AG04449 (cell line): Measurements from ENCODE around the gene DROSHA.

ENCODE experiments used
- CTCF ChIA-PET: fragments of 350-600 bp; formaldehyde crosslinking; extraction: SDS; loops from one replicate; lab custom pipeline; 2021; ENCODE audit warnings: antibody characterized with exemption; lab: Yijun Ruan, JAX
- POLR2A ChIA-PET: fragments of 400-600, 350-600 bp; formaldehyde crosslinking; extraction: SDS; loops from one replicate; lab custom pipeline; 2020; ENCODE audit warnings: antibody characterized with exemption, inconsistent platforms; lab: Yijun Ruan, JAX
- DNase-seq: peaks from one replicate; pipeline ENCODE4 v3.0.0-alpha.2; 2010; ENCODE audit warnings: low read depth, low spot score
- H3K4me3 ChIP-seq: 2 replicates; pipeline ENCODE4 v1.5.1; 2011; ENCODE audit warnings: low read depth, mild to moderate bottlenecking, control low read depth, low read length
- TF ChIP-seq, protein P1 (sequence below): IDR thresholded peaks from one replicate; pipeline ENCODE4 v1.5.1; 2011; ENCODE audit warnings: mild to moderate bottlenecking, moderate library complexity, low read length, control low read depth, inconsistent platforms; ENCODE audit not compliant: insufficient read depth; ENCODE audit errors: missing control alignments

DROSHA gene

DNA sequence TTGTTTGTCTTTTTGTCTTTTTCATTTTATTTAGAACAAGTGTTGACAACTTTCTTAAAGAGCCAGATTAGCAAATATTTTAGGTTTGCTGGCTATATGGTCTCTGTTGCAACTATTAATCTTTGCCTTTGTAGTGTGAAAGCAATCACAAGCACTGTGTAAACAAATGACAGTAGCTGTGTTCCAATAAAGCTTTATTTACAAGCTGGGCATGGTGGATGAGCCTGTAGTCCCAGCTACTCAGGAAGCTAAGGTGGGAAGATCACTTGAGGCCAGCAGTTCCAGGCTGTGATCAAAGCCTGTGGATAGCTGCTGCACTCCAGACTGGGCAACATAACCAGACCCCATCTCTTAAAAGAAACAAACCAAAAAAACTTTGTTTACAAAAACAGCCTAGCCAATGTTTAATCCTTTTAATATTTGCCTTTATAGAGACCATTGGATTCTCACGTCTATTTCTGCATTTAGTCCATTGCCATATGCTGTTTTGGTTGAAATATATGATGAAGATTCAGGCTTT, 2.7 kb upstream of the DROSHA start:
- TF ChIP-seq, protein P1, sequence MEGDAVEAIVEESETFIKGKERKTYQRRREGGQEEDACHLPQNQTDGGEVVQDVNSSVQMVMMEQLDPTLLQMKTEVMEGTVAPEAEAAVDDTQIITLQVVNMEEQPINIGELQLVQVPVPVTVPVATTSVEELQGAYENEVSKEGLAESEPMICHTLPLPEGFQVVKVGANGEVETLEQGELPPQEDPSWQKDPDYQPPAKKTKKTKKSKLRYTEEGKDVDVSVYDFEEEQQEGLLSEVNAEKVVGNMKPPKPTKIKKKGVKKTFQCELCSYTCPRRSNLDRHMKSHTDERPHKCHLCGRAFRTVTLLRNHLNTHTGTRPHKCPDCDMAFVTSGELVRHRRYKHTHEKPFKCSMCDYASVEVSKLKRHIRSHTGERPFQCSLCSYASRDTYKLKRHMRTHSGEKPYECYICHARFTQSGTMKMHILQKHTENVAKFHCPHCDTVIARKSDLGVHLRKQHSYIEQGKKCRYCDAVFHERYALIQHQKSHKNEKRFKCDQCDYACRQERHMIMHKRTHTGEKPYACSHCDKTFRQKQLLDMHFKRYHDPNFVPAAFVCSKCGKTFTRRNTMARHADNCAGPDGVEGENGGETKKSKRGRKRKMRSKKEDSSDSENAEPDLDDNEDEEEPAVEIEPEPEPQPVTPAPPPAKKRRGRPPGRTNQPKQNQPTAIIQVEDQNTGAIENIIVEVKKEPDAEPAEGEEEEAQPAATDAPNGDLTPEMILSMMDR = no peak
- POLR2A ChIA-PET = no interaction called here
- CTCF ChIA-PET = interaction anchor here (0.7 to 1.0 kb wide), 2 partner anchors 9 to 275 kb away, joined by 3 read pairs; no protein-coding TSS in a partner anchor
- DNase-seq = no peak
- H3K4me3 ChIP-seq = no peak overlapping the region

DNA sequence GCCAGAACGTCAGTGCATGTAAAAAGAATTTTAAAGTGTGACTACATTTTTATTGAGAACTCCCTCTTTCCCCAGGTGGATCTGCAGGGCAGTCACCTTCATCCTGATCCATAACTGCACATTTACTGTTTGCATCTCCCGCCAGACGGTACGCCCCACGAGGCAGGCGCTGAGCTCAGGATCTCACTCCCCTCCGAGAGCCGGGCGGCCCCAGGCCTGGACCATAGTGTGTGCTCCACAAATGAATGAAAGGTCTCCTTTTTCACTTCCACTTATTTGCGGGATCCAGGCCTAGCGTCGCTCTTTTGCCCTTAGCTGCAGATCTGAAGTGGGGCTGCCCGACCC, 378 bp downstream of the DROSHA start:
- ChIA-PET POLR2A (interaction anchor here (0.9 kb wide), 1 partner anchor 167 kb away, joined by 4 read pairs; no protein-coding TSS in a partner anchor), CTCF (interaction anchor here (0.9 to 1.9 kb wide), 3 partner anchors 9 to 14 kb away, joined by 3 to 7 read pairs (median 3); no protein-coding TSS in a partner anchor)
- H3K4me3 ChIP-seq = peak overlapping the region; percentile 94
- no peak for DNase-seq
- TF ChIP-seq, protein P1 = no peak

DNA sequence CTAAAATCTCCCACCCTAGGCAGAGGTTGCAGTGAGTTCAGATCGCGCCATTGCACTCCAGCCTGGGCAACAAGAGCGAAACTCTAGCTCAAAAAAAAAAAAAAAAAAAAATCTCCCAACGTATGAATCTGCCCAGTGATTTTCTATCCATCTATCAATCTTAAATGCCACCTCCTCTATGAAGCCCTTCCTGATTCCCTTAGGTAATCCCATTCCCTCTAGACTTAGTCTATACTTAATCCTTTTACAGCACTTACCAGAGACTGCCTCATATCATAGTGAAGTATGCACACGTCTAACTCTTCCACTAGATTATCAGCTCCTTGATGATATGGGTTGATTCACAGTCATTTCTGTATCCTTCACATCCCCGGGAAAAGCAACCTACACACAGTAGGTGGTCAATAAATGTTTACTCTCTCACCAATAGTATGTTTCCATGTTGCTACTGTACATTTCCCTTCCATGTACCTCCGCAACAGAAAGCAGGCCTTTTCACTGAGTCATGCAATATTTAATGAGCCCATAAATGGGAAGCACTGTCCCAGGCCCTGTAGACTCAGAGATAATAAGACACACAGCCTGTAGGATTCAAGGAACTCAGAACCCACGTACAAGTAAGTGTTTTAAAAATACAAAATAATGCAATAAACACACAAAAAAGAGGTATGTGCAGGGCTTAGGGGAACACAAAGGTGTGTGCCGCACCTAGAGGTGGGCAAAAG, 1.2 kb downstream of the DROSHA start:
- ChIA-PET CTCF (interaction anchor here (1.9 kb wide), 1 partner anchor 8 kb away, joined by 7 read pairs; no protein-coding TSS in a partner anchor), POLR2A (interaction anchor here (0.5 kb wide), 1 partner anchor 87 kb away, joined by 3 read pairs; no protein-coding TSS in a partner anchor)
- no peak for DNase-seq
- H3K4me3 ChIP-seq = peak overlapping the region; percentile 94
- TF ChIP-seq, protein P1 = no peak

DNA sequence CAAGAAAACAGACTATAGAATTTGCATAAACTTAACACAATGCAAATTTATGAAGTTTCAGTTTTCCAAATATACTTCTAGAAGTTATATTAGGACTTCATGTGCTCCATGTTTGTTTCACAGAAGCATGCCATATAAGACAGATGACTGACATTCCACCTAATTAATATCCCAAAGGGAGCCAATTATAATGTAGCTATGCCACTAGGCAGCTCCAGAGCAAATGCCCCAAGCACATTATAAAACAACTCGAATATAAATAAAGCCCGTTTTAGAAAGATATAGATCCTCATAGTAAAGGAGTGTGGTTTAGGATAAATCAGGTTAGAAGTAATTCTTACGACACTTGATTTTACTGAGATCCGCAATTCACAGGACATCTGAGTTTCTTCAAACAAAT, 8.9 kb downstream of the DROSHA start:
- H3K4me3 ChIP-seq = no peak overlapping the region
- no peak for DNase-seq
- ChIA-PET POLR2A (no interaction called here), CTCF (interaction anchor here (1.3 kb wide), 1 partner anchor 9 kb away, joined by 7 read pairs; the partner anchor contains the start of genes C5orf22 and DROSHA)
- TF ChIP-seq, protein P1 = no peak

DNA sequence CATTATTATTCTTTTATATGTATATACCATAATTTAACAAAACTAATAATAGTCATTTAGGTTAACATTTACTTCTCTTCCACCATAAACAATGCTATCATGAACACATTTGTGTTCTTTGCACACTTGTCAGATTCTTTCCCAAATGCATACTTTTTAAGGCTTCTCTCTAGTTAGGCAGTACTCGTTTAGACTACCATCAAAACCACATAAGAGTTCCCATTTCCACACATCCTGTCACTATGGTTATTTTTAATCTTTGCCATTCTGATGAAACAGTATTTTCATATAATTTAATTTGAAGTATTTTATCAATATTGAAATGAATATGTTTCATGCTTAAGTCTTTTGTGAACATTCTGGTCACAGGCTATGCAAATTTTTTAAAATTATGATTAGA, 15.1 kb downstream of the DROSHA start:
- no peak for DNase-seq
- ChIA-PET CTCF (no interaction called here), POLR2A (no interaction called here)
- TF ChIP-seq, protein P1 = no peak
- no peak overlapping the region for H3K4me3 ChIP-seq

DNA sequence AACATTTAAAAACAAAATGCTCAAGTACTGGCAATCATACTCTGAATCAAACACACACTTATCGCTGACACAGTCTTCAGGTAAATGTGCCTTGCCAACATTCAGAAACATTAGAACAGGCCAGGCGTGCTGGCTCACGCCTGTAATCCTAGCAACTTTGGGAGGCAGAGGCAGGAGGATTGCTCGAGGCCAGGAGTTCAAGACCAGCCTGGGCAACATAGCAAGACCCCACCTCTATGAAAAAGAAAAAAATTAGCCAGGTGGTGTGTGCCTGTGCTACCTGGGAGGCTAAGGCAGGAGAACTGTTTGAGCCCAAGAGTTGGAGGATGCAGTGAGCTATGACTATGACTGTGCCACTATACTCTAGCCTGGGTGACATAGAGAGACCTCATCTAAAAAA, 20.6 kb downstream of the DROSHA start:
- ChIA-PET POLR2A (no interaction called here), CTCF (no interaction called here)
- DNase-seq = no peak
- H3K4me3 ChIP-seq = no peak overlapping the region
- TF ChIP-seq, protein P1 = no peak
